SU-DHL-6 (cell line): ENCODE measurements around the gene RAPGEF5.

Experiments
- CTCF ChIP-seq: fragments of 200-600 bp; sonication (generic); IDR thresholded peaks from one replicate; pipeline ENCODE4 v1.5.1; 2017; ENCODE audit warnings: antibody characterized with exemption, mild to moderate bottlenecking, low read length, moderate library complexity; ENCODE audit not compliant: insufficient read depth, poor library complexity, severe bottlenecking
- EZH2phosphoT487 ChIP-seq: fragments of 200-600 bp; sonication (generic), shearing (Covaris generic); conservative IDR thresholded peaks from 2 replicates; pipeline ENCODE4 v1.6.1; 2018; ENCODE audit warnings: mild to moderate bottlenecking, antibody characterized with exemption, low read length, moderate library complexity, mixed read lengths

GRCh38 chr7:22394739-22395138, 37.8 kb upstream of the RAPGEF5 start:
- no peak for TF ChIP-seq CTCF
- no peak for TF ChIP-seq EZH2phosphoT487
